HFF-Myc (cell line): Measurements from ENCODE around the gene SLC7A11.
A peak's percentile ranks its signal among the peaks of the same experiment; 100 is the strongest.

ENCODE experiments used
- DNase-seq: peaks from one replicate; pipeline ENCODE4 v3.0.0-alpha.2; 2011; ENCODE audit warnings: low read depth; ENCODE audit errors: extremely low read depth
- H3K4me3 ChIP-seq: replicated peaks from 2 replicates; pipeline ENCODE4 v1.5.1; 2011; ENCODE audit warnings: low read depth, mild to moderate bottlenecking, control low read depth, low read length
- CTCF ChIP-seq: IDR thresholded peaks from 2 replicates; pipeline ENCODE4 v1.5.1; 2012; ENCODE audit warnings: mild to moderate bottlenecking, low read depth, low read length, control low read depth; ENCODE audit errors: missing control alignments

Gene SLC7A11

GRCh38 chr4:138242076-138242833, at the start of gene SLC7A11:
TSS of gene SLC7A11 (minus strand) at chr4:138242349. CDS start at chr4:138242069, 280 bp downstream.
- TF ChIP-seq CTCF: no peak
- peak within 1 kb of the TSS; percentile 61 for H3K4me3 ChIP-seq
- DNase-seq: peak; percentile 95

GRCh38 chr4:138291431-138291830, 49.3 kb upstream of the SLC7A11 start:
- no peak overlapping the region for H3K4me3 ChIP-seq
- TF ChIP-seq CTCF: no peak
- no peak for DNase-seq

- no peak for DNase-seq
- H3K4me3 ChIP-seq: no peak overlapping the region
- TF ChIP-seq CTCF: no peak
Observed at GRCh38 chr4:138290805-138291204, 48.7 kb upstream of the SLC7A11 start.

GRCh38 chr4:138279286-138279685, 37.1 kb upstream of the SLC7A11 start:
- H3K4me3 ChIP-seq: no peak overlapping the region
- TF ChIP-seq CTCF: no peak
- no peak for DNase-seq

- H3K4me3 ChIP-seq: no peak overlapping the region
- DNase-seq: no peak
- TF ChIP-seq CTCF: no peak
Observed at GRCh38 chr4:138277133-138277532, 35.0 kb upstream of the SLC7A11 start.

GRCh38 chr4:138275963-138276621, 33.9 kb upstream of the SLC7A11 start:
- TF ChIP-seq CTCF: no peak
- no peak overlapping the region for H3K4me3 ChIP-seq
- peak; percentile 52 for DNase-seq
